ENCODE data around the gene LIMCH1. TPM values are rescaled to one million over a fixed set of nuclear protein-coding genes. Genes with fewer than 3 reads are reported as not detected.

The LIMCH1 gene
- total RNA-seq, 1 donor from 2014 or later: 9.8 TPM

- no peak overlapping the region for H3K4me3 ChIP-seq
- TF ChIP-seq EZH2phosphoT487 (IDR thresholded peaks at IDR 0.05): no peak
- no peak for TF ChIP-seq CTCF (IDR thresholded peaks at IDR 0.05)
- no peak for TF ChIP-seq EZH2 (IDR thresholded peaks at IDR 0.05)
- Mint-ChIP-seq H3K27me3 (ENCODE audit: insufficient read depth, low read depth) (peaks cover 2% of the 10 kb centered on the region), H3K36me3 (peaks cover 2% of the 10 kb centered on the region), H3K27ac (no peak overlapping the region), H3K4me3 (no peak overlapping the region), H3K9me3 (no peaks in the 10 kb centered on the region), H3K4me1 (peaks cover 4% of the 10 kb centered on the region)
- H3F3A ChIP-seq (ENCODE audit: low read depth): no peaks in the 10 kb centered on the region
- H3K4me1 ChIP-seq: peaks cover 3% of the 10 kb centered on the region
- no peak overlapping the region for H2AFZ ChIP-seq (replicated peaks)
- no peaks in the 10 kb centered on the region for H3K79me2 ChIP-seq (ENCODE audit: low read depth)
- no peak overlapping the region for H3K4me2 ChIP-seq
- no peaks in the 10 kb centered on the region for H4K20me1 ChIP-seq (ENCODE audit: low read depth)
- no peak overlapping the region for H3K27ac ChIP-seq
- no peak for DNase-seq (ENCODE audit: low spot score)
- H3K9ac ChIP-seq: no peak overlapping the region
- no peaks in the 10 kb centered on the region for H3K36me3 ChIP-seq
- no peaks in the 10 kb centered on the region for H3K9me3 ChIP-seq (ENCODE audit: low read depth)
- no peaks in the 10 kb centered on the region for H3K27me3 ChIP-seq
Measured at GRCh38 chr4:41678951-41679350, 141.0 kb downstream of the LIMCH1 start.

GRCh38 chr4:41679991-41680390 is 142.0 kb downstream of the LIMCH1 start:
- Histone ChIP-seq H3K4me2 (no peak overlapping the region), H4K20me1 (ENCODE audit: low read depth) (no peaks in the 10 kb centered on the region), H3K79me2 (ENCODE audit: low read depth) (no peaks in the 10 kb centered on the region), H3F3A (ENCODE audit: low read depth) (no peaks in the 10 kb centered on the region), H3K9me3 (ENCODE audit: low read depth) (no peaks in the 10 kb centered on the region), H3K4me3 (no peak overlapping the region), H3K9ac (no peak overlapping the region), H3K36me3 (no peaks in the 10 kb centered on the region), H3K27me3 (no peaks in the 10 kb centered on the region), H2AFZ (replicated peaks) (no peak overlapping the region), H3K4me1 (peaks cover 3% of the 10 kb centered on the region), H3K27ac (no peak overlapping the region)
- Mint-ChIP-seq H3K4me3 (no peak overlapping the region), H3K4me1 (peaks cover 4% of the 10 kb centered on the region), H3K27me3 (ENCODE audit: insufficient read depth, low read depth) (peaks cover 2% of the 10 kb centered on the region), H3K27ac (no peak overlapping the region), H3K36me3 (peaks cover 2% of the 10 kb centered on the region), H3K9me3 (no peaks in the 10 kb centered on the region)
- TF ChIP-seq EZH2phosphoT487 (IDR thresholded peaks at IDR 0.05) (no peak), CTCF (IDR thresholded peaks at IDR 0.05) (no peak), EZH2 (IDR thresholded peaks at IDR 0.05) (no peak)
- DNase-seq (ENCODE audit: low spot score): no peak

- Histone ChIP-seq H2AFZ (replicated peaks) (no peak overlapping the region), H3F3A (ENCODE audit: low read depth) (no peaks in the 10 kb centered on the region), H3K36me3 (no peaks in the 10 kb centered on the region), H3K4me3 (no peak overlapping the region), H3K27ac (no peak overlapping the region), H4K20me1 (ENCODE audit: low read depth) (no peaks in the 10 kb centered on the region), H3K9me3 (ENCODE audit: low read depth) (no peaks in the 10 kb centered on the region), H3K4me1 (no peaks in the 10 kb centered on the region), H3K4me2 (no peak overlapping the region), H3K9ac (no peak overlapping the region), H3K79me2 (ENCODE audit: low read depth) (no peaks in the 10 kb centered on the region), H3K27me3 (no peaks in the 10 kb centered on the region)
- H3K9me3 Mint-ChIP-seq: no peaks in the 10 kb centered on the region
- DNase-seq (ENCODE audit: low spot score): no peak
- TF ChIP-seq EZH2 (IDR thresholded peaks at IDR 0.05) (no peak), CTCF (IDR thresholded peaks at IDR 0.05) (no peak), EZH2phosphoT487 (IDR thresholded peaks at IDR 0.05) (no peak)
- no peak overlapping the region for H3K27ac Mint-ChIP-seq
- no peak overlapping the region for H3K4me3 Mint-ChIP-seq
- H3K27me3 Mint-ChIP-seq (ENCODE audit: insufficient read depth, low read depth): peaks cover 2% of the 10 kb centered on the region
- H3K36me3 Mint-ChIP-seq: peaks cover 2% of the 10 kb centered on the region
- H3K4me1 Mint-ChIP-seq: peaks cover 4% of the 10 kb centered on the region
Measured at GRCh38 chr4:41681054-41681453, 143.1 kb downstream of the LIMCH1 start.
